Measurements from ENCODE around the gene HCFC1. TPM values are rescaled to one million over a fixed set of nuclear protein-coding genes. Genes with fewer than 3 reads are reported as not detected.

HCFC1 gene
- polyA plus RNA-seq, 1 of the 3 experiments (the other 2 are of a cell fraction), result 9.5 TPM

- no peak for TF ChIP-seq FOSL2 (IDR thresholded peaks at IDR 0.05; ENCODE audit: borderline replicate concordance, low read depth)
- TF ChIP-seq REST (IDR thresholded peaks at IDR 0.05; ENCODE audit: low read depth, low read length), result no peak
- TF ChIP-seq POLR2AphosphoS5 (IDR thresholded peaks at IDR 0.05; ENCODE audit: low read depth, low read length), result no peak
Observed at GRCh38 chrX:153967536-153968224, 3.9 kb downstream of the HCFC1 start (continued).

- Histone ChIP-seq H3K27ac (ENCODE audit: low read depth in 2 of 2, low read length in 1 of 2) (no peak overlapping the region; a peak in 1 of 4 replicates), H4K20me1 (ENCODE audit: insufficient read depth) (peaks cover 75% of the 10 kb centered on the region), H3K27me3 (ENCODE audit: insufficient read depth) (no peaks in the 10 kb centered on the region), H3F3A (replicated peaks; ENCODE audit: insufficient read depth) (no peaks in the 10 kb centered on the region), H3K9me3 (no peaks in the 10 kb centered on the region), H3K4me1 (ENCODE audit: control insufficient read depth in 1 of 2, insufficient read depth in 2 of 2, low read depth in 1 of 2, low read length in 1 of 2) (peaks cover 16 to 35% of the 10 kb centered on the region in 2 experiments; a peak in 2 of 4 replicates), H3K4me2 (peak overlapping the region; percentile 80), H3K9me2 (no peaks in the 10 kb centered on the region), H3K4me3 (ENCODE audit: low read depth in 2 of 2, low read length in 1 of 2) (no peak overlapping the region), H3K79me2 (ENCODE audit: insufficient read depth) (peaks cover 83% of the 10 kb centered on the region), H2AFZ (ENCODE audit: low read depth) (no peak overlapping the region), H3K9ac (no peak overlapping the region), H3K36me3 (replicated peaks in 1 of 2; ENCODE audit: control insufficient read depth in 1 of 2, insufficient read depth in 2 of 2, low read length in 1 of 2) (peaks cover 8 to 30% of the 10 kb centered on the region in 2 experiments)
- TF ChIP-seq YY1 (IDR thresholded peaks at IDR 0.05; ENCODE audit: low read depth), result no peak
- TF ChIP-seq TCF12 (IDR thresholded peaks at IDR 0.05), result no peak
- TF ChIP-seq SIN3A (IDR thresholded peaks at IDR 0.05; ENCODE audit: borderline replicate concordance, low read depth, low read length), result no peak
- TF ChIP-seq SMC3 (IDR thresholded peaks at IDR 0.05; ENCODE audit: low read depth, low read length), result no peak
- TF ChIP-seq FOSL2 (IDR thresholded peaks at IDR 0.05; ENCODE audit: borderline replicate concordance, low read depth), result no peak
- no peak for TF ChIP-seq GABPA (IDR thresholded peaks at IDR 0.05; ENCODE audit: low read depth)
- TF ChIP-seq GATA2 (CRISPR knock-in tag; IDR thresholded peaks at IDR 0.05), result no peak
- TF ChIP-seq ZBTB33 (IDR thresholded peaks at IDR 0.05; ENCODE audit: borderline replicate concordance, low read depth), result no peak
- no peak for TF ChIP-seq PBX3 (IDR thresholded peaks at IDR 0.05)
- no peak for DNase-seq
- POLR2A ChIA-PET, result interaction anchor here (0.6 to 0.9 kb wide), 2 partner anchors 173 to 393 kb away, joined by 3 read pairs; partner anchors contain the start of genes IDH3G and SSR4
- CTCF ChIA-PET, result interaction anchor here (0.8 to 11.6 kb wide), 5 partner anchors 18 to 350 kb away, joined by 3 to 179 read pairs (median 4); partner anchors contain the start of gene RENBP
- WGBS (ENCODE audit: low lambda C conversion rate), result 94% methylated on average over 12 of the region's 14 CpGs
Observed at GRCh38 chrX:153966841-153967535, 4.6 kb downstream of the HCFC1 start.
